Measurements from ENCODE around the gene ENPP1. TPM values are rescaled to one million over a fixed set of nuclear protein-coding genes. Genes with fewer than 3 reads are reported as not detected.

Gene ENPP1
- total and polyA plus RNA-seq, 2 of the 4 experiments (the other 2 are of a cell fraction), result 10.9 to 38.9 TPM

GRCh38 chr6:131877999-131878789 is 70.4 kb downstream of the ENPP1 start:
- intact Hi-C loops (cut with micrococcal nuclease), result no loop called here
- H2BK120ac ChIP-seq (ENCODE audit: low read depth, low read length), result no peak overlapping the region
- H3K23ac ChIP-seq (ENCODE audit: low read depth, low read length), result no peak overlapping the region
- no peak overlapping the region for H3K18ac ChIP-seq (ENCODE audit: low read depth, low read length)
- 0 out of 2 replicates have a peak, but pooled peaks have one; percentile 44 for ATAC-seq (ENCODE audit: low read depth)
- 100% methylated on average over 1 of the region's 4 CpGs; no CpG with 5 or more reads in 1 of the 2 experiments for WGBS, 2 experiments (ENCODE audit: extremely low coverage in 2 of 2, insufficient read length in 1 of 2)
- CTCF ChIA-PET, result no interaction called here
- H4K8ac ChIP-seq (ENCODE audit: low read depth in 2 of 2, low read length in 2 of 2), result no peak overlapping the region
- H2BK5ac ChIP-seq (ENCODE audit: low read depth, low read length, poor library complexity, severe bottlenecking), result no peak overlapping the region
- TF ChIP-seq RAD21 (IDR thresholded peaks at IDR 0.05; ENCODE audit: low read length), result no peak
- peak; percentile 59; the same call in 1 of the 2 replicates for TF ChIP-seq CEBPB (IDR thresholded peaks at IDR 0.05; ENCODE audit: low read depth, low read length)
- no peak overlapping the region for H2AFZ ChIP-seq (replicated peaks; ENCODE audit: low read length, poor library complexity)
- no peak overlapping the region for H2BK20ac ChIP-seq (ENCODE audit: low read depth, low read length)
- no peak overlapping the region for H3K4me3 ChIP-seq (ENCODE audit: insufficient read depth, low read depth, low read length)
- H4K91ac ChIP-seq (ENCODE audit: insufficient read depth, low read depth, low read length), result no peak overlapping the region
- DNase-seq, result peak; percentile 19
- H3K56ac ChIP-seq (ENCODE audit: extremely low read depth, insufficient read depth, low read length), result no peak overlapping the region
- H3K9me1 ChIP-seq (ENCODE audit: insufficient read depth, low read length), result peaks cover 3% of the 10 kb centered on the region; the same call in 1 of the 2 replicates
- H3K27me3 ChIP-seq (ENCODE audit: control insufficient read depth, insufficient read depth, low read length), result no peaks in the 10 kb centered on the region
- no peaks in the 10 kb centered on the region for H3K4me1 ChIP-seq (ENCODE audit: control insufficient read depth, insufficient read depth, low read length)
- H2AK5ac ChIP-seq (ENCODE audit: low read depth, low read length), result no peak overlapping the region
- H3K4ac ChIP-seq (ENCODE audit: low read depth, low read length), result no peak overlapping the region
- no peaks in the 10 kb centered on the region for H3K79me1 ChIP-seq (ENCODE audit: low read depth in 1 of 2, low read length in 2 of 2)
- H3K9me3 ChIP-seq (ENCODE audit: control insufficient read depth, insufficient read depth, low read length), result no peaks in the 10 kb centered on the region
- H3K36me3 ChIP-seq (ENCODE audit: control insufficient read depth, insufficient read depth, low read length), result no peaks in the 10 kb centered on the region
- in situ Hi-C loops (cut with MboI; ENCODE audit: low sequenced_read_pairs), result no loop called here
- POLR2A ChIA-PET (ENCODE audit: unreplicated experiment), result no interaction called here
- H4K5ac ChIP-seq (ENCODE audit: low read depth, low read length), result no peak overlapping the region
- dilution Hi-C loops (cut with HindIII; ENCODE audit: low sequenced_read_pairs, unreplicated experiment), result no loop called here
- no peak overlapping the region for H3K4me2 ChIP-seq (ENCODE audit: low read depth, low read length)
- H2AK9ac ChIP-seq (replicated peaks; ENCODE audit: low read depth, low read length, poor library complexity), result no peak overlapping the region
- H4K20me1 ChIP-seq (ENCODE audit: insufficient read depth, low read length), result no peaks in the 10 kb centered on the region
- H2BK15ac ChIP-seq (ENCODE audit: low read depth, low read length), result no peak overlapping the region
- BruUV-seq (replicated peaks), result no TSS peak
- no peak overlapping the region for H3K9ac ChIP-seq (ENCODE audit: low read depth, low read length)
- no peak overlapping the region for H3K27ac ChIP-seq (ENCODE audit: insufficient read depth, low read length)
- H3K14ac ChIP-seq (replicated peaks; ENCODE audit: low read depth, low read length), result no peak overlapping the region

All from IMR-90 (cell line).